A673 (cell line): ENCODE data around the gene KRTAP10-8.

Experiments used
- CTCF ChIP-seq: fragments of 300-800, 200-600 bp; sonication (generic); conservative IDR thresholded peaks from 2 replicates; pipeline ENCODE4 v1.5.1; 2017; ENCODE audit warnings: low read depth, mild to moderate bottlenecking, antibody characterized with exemption, low read length, moderate library complexity, mixed read lengths
- EZH2 ChIP-seq: fragments of 200-600 bp; sonication (generic); IDR thresholded peaks from 2 replicates; pipeline ENCODE4 v1.6.1; 2017; ENCODE audit warnings: borderline replicate concordance, low read depth, mild to moderate bottlenecking, mixed read lengths, antibody characterized with exemption, low read length; ENCODE audit not compliant: poor library complexity, severe bottlenecking

- TF ChIP-seq CTCF (no peak), EZH2 (no peak)
Observed at GRCh38 chr21:44576025-44576420, 35.9 kb upstream of the KRTAP10-8 start.
